Liver (tissue), 9 donors: ENCODE results near the gene CFTR. TPM values are rescaled to one million over a fixed set of nuclear protein-coding genes. Genes with fewer than 3 reads are reported as not detected.

ENCODE experiments used
- DNase-seq: peaks from one replicate; pipeline ENCODE4 v3.0.0-alpha.2; 2017; ENCODE audit warnings: low spot score
- H3K27ac ChIP-seq, 2 donors: one replicate each; pipeline ENCODE4 v1.7.0; 2013; ENCODE audit warnings: inconsistent platforms in 2 of 2, low read length in 2 of 2, control low read depth in 1 of 2, low read depth in 1 of 2, mild to moderate bottlenecking in 1 of 2
- H3K27me3 ChIP-seq, 4 donors: one replicate each; pipeline versions ENCODE4 v1.6.1 to v1.7.0; 2013; ENCODE audit warnings: low read length in 3 of 4, inconsistent platforms in 1 of 4, mild to moderate bottlenecking in 1 of 4, moderate library complexity in 1 of 4; ENCODE audit not compliant: control insufficient read depth in 4 of 4, insufficient read depth in 4 of 4
- H3K36me3 ChIP-seq, 4 donors: one replicate each; pipeline versions ENCODE4 v1.6.1 to v1.7.0; 2013; ENCODE audit warnings: low read length in 3 of 4, mild to moderate bottlenecking in 3 of 4, low read depth in 1 of 4, moderate library complexity in 1 of 4; ENCODE audit not compliant: control insufficient read depth in 4 of 4, insufficient read depth in 3 of 4
- H3K4me1 ChIP-seq, 4 donors: one replicate each; pipeline versions ENCODE4 v1.6.1 to v1.7.0; 2013; ENCODE audit warnings: low read length in 3 of 4, mild to moderate bottlenecking in 3 of 4, moderate library complexity in 1 of 4; ENCODE audit not compliant: control insufficient read depth in 4 of 4, insufficient read depth in 4 of 4
- H3K4me3 ChIP-seq, 3 donors: one replicate each; pipeline versions ENCODE4 v1.6.1 to v1.7.0; 2013; ENCODE audit warnings: low read length in 3 of 3, control low read depth in 1 of 3, low read depth in 1 of 3, mild to moderate bottlenecking in 1 of 3
- H3K9ac ChIP-seq, 2 donors: one replicate each; pipeline ENCODE4 v1.7.0; 2013; ENCODE audit warnings: low read length in 2 of 2, mild to moderate bottlenecking in 2 of 2, moderate library complexity in 2 of 2, control low read depth in 1 of 2, low read depth in 1 of 2
- H3K9me3 ChIP-seq, 4 donors: one replicate each; pipeline versions ENCODE4 v1.6.1 to v1.7.0; 2013; ENCODE audit warnings: low read length in 3 of 4; ENCODE audit not compliant: control insufficient read depth in 4 of 4
- EGR1 ChIP-seq, 2 donors: IDR thresholded peaks; 2 replicates each; pipeline ENCODE4 v1.6.1; 2016 to 2018; ENCODE audit warnings: antibody characterized with exemption in 2 of 2, low read depth in 2 of 2
- FOXA1 ChIP-seq: IDR thresholded peaks from 2 replicates; pipeline ENCODE4 v1.6.1; 2016; ENCODE audit warnings: antibody characterized with exemption
- FOXA2 ChIP-seq: IDR thresholded peaks from 2 replicates; pipeline ENCODE4 v1.6.1; 2016; ENCODE audit warnings: antibody characterized with exemption
- GABPA ChIP-seq, 2 donors: IDR thresholded peaks in 1 of 2; conservative IDR thresholded peaks in 1 of 2; 2 replicates each; pipeline ENCODE4 v1.6.1; 2016; ENCODE audit warnings: antibody characterized with exemption in 2 of 2, mild to moderate bottlenecking in 1 of 2, moderate library complexity in 1 of 2
- HNF4A ChIP-seq, 2 donors: conservative IDR thresholded peaks; 2 replicates each; pipeline ENCODE4 v1.6.1; 2016; ENCODE audit warnings: antibody characterized with exemption in 2 of 2, mild to moderate bottlenecking in 2 of 2
- HNF4G ChIP-seq: IDR thresholded peaks from 2 replicates; pipeline ENCODE4 v1.6.1; 2016; ENCODE audit warnings: antibody characterized with exemption
- JUND ChIP-seq, 2 donors: IDR thresholded peaks; 2 replicates each; pipeline ENCODE4 v1.6.1; 2016; ENCODE audit warnings: antibody characterized with exemption in 2 of 2
- RAD21 ChIP-seq, 2 donors: IDR thresholded peaks; 2 replicates each; pipeline ENCODE4 v1.6.1; 2016; ENCODE audit warnings: antibody characterized with exemption in 2 of 2, mild to moderate bottlenecking in 2 of 2
- RXRA ChIP-seq, 2 donors: IDR thresholded peaks; 2 replicates each; pipeline ENCODE4 v1.6.1; 2017 to 2018; ENCODE audit warnings: antibody characterized with exemption in 2 of 2, mild to moderate bottlenecking in 1 of 2
- SP1 ChIP-seq: IDR thresholded peaks from 2 replicates; pipeline ENCODE4 v1.6.1; 2018; ENCODE audit warnings: antibody characterized with exemption, mild to moderate bottlenecking
- TAF1 ChIP-seq: conservative IDR thresholded peaks from 2 replicates; pipeline ENCODE4 v1.6.1; 2016; ENCODE audit warnings: antibody characterized with exemption, mild to moderate bottlenecking
- WGBS: extraction: QIAGEN DNeasy Blood & Tissue Kit; methylation state at CpG from one replicate; pipeline ENCODE4 v1.1.7; 2013; 5-methylcytosine and 5-hydroxymethylcytosine counted together
- polyA plus RNA-seq, 2 donors: library from polyadenylated mRNA; stranded (reverse) in 1 of 2; unstranded in 1 of 2; fragments of 200-250 nt in 1 of 2; fragments of >200 nt in 1 of 2; fragmentation: Nextera tagmentation in 1 of 2; extraction: Ambion mirVana in 1 of 2; gene quantifications; one replicate each; pipeline versions ENCODE4 v1.2.1 to v1.2.3, GENCODE V29; 2013 to 2015
- total RNA-seq, 2 donors: library from RNA; depleted of rRNA; stranded (reverse); fragments of >200 nt; gene quantifications; one replicate each; pipeline ENCODE4 v1.2.3, GENCODE V29; 2014
- TF ChIP-seq, protein P1 (sequence below): IDR thresholded peaks from 2 replicates; pipeline ENCODE4 v1.6.1; 2016; ENCODE audit warnings: antibody characterized with exemption
- TF ChIP-seq, protein P2 (sequence below): IDR thresholded peaks from 2 replicates; pipeline ENCODE4 v1.6.1; 2016; ENCODE audit warnings: antibody characterized with exemption
- TF ChIP-seq, protein P3 (sequence below): fragments of 150-350 bp; IDR thresholded peaks from 2 replicates; pipeline ENCODE4 v1.5.1; 2017; ENCODE audit warnings: improper control_type of control experiment, low read depth, low read length; ENCODE audit not compliant: missing input control
- TF ChIP-seq, protein P4 (sequence below): IDR thresholded peaks from 2 replicates; pipeline ENCODE4 v1.6.1; 2016; ENCODE audit warnings: antibody characterized with exemption, mild to moderate bottlenecking
- TF ChIP-seq, protein P5 (sequence below): IDR thresholded peaks from 2 replicates; pipeline ENCODE4 v1.6.1; 2016; ENCODE audit warnings: antibody characterized with exemption
- donor health status: healthy.
- donor health status: healthy.
- donor health status: healthy.
- donor health status: healthy.
- donor health status: healthy.

Gene CFTR
- total and polyA plus RNA-seq, 4 donors: 0.75 to 10.5 (median 1.3) TPM

DNA sequence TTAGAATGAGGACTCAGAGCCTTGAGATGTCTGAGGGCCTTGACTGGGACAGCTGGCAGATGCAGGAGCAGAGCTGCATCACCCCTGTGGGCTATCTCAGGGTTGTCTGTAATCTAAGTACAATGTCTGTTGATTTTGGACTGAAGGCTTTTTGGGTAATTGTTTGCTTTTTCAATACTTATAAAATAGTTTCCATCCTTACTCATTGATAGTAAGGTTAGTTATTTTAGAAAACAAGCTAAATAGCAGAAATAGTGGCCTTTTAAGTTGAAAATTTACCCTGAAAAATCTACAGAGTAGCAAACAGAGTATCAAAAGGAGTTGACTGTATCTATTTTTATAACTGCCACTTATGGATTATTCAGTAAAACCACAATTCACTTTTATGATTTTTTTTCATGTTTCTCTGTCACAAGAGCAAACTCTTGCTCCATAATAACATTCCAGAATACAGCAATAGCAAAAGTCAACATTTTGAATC, 179.7 kb downstream of the CFTR start:
- H3K9ac ChIP-seq: no peak overlapping the region
- no peak overlapping the region for H3K27ac ChIP-seq
- H3K27me3 ChIP-seq: no peaks in the 10 kb centered on the region

DNA sequence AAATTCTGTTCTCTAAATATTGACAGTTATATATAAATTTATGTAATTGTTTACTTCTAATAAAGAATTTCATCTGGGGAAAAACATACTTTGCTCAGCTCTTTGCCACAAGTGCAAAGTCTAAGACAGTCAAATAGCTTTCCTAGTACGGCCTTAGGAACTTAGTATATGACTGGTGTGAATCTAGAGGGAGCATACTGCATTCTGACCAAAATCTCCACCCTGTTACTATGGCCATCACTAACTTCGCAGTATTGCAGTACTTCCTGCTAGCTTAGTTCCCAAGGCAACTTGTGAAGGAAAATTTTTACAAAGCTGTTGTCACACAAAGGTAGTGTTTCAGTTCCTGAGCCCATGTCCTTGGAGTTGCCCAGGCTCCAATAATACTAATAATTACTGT, 181.5 kb downstream of the CFTR start:
- no peaks in the 10 kb centered on the region for H3K4me1 ChIP-seq
- no peak overlapping the region for H3K27ac ChIP-seq
- WGBS: 77% methylated on average over 2 of the region's 2 CpGs
- H3K36me3 ChIP-seq: no peaks in the 10 kb centered on the region
- no peak overlapping the region for H3K9ac ChIP-seq
- no peak for DNase-seq
- no peaks in the 10 kb centered on the region for H3K27me3 ChIP-seq
- H3K4me3 ChIP-seq: no peak overlapping the region
- no peaks in the 10 kb centered on the region for H3K9me3 ChIP-seq
- TF ChIP-seq, protein P1, sequence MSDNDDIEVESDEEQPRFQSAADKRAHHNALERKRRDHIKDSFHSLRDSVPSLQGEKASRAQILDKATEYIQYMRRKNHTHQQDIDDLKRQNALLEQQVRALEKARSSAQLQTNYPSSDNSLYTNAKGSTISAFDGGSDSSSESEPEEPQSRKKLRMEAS: no peak
- no peak for TF ChIP-seq EGR1 (IDR thresholded peaks at IDR 0.05; ENCODE audit: low read depth in 2 of 2)
- TF ChIP-seq HNF4G: no peak
- TF ChIP-seq GABPA (IDR thresholded peaks at IDR 0.05 in 1 of 2, conservative IDR thresholded peaks at IDR 0.05 in 1 of 2): no peak
- TF ChIP-seq RAD21 (IDR thresholded peaks at IDR 0.05): no peak
- no peak for TF ChIP-seq HNF4A (conservative IDR thresholded peaks at IDR 0.05)
- TF ChIP-seq TAF1: no peak
- TF ChIP-seq FOXA2: no peak
- no peak for TF ChIP-seq RXRA (IDR thresholded peaks at IDR 0.05)

More for the DNA sequence above, 179.7 kb downstream of the CFTR start:
- TF ChIP-seq FOXA1 (no peak), HNF4A (conservative IDR thresholded peaks at IDR 0.05) (no peak), EGR1 (IDR thresholded peaks at IDR 0.05; ENCODE audit: low read depth in 2 of 2) (no peak), HNF4G (no peak), TAF1 (no peak), FOXA2 (no peak), GABPA (IDR thresholded peaks at IDR 0.05 in 1 of 2, conservative IDR thresholded peaks at IDR 0.05 in 1 of 2) (no peak), RAD21 (IDR thresholded peaks at IDR 0.05) (no peak), JUND (IDR thresholded peaks at IDR 0.05) (no peak), RXRA (IDR thresholded peaks at IDR 0.05) (no peak), SP1 (no peak)
- TF ChIP-seq, protein P2, sequence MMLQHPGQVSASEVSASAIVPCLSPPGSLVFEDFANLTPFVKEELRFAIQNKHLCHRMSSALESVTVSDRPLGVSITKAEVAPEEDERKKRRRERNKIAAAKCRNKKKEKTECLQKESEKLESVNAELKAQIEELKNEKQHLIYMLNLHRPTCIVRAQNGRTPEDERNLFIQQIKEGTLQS: no peak
- TF ChIP-seq, protein P3, sequence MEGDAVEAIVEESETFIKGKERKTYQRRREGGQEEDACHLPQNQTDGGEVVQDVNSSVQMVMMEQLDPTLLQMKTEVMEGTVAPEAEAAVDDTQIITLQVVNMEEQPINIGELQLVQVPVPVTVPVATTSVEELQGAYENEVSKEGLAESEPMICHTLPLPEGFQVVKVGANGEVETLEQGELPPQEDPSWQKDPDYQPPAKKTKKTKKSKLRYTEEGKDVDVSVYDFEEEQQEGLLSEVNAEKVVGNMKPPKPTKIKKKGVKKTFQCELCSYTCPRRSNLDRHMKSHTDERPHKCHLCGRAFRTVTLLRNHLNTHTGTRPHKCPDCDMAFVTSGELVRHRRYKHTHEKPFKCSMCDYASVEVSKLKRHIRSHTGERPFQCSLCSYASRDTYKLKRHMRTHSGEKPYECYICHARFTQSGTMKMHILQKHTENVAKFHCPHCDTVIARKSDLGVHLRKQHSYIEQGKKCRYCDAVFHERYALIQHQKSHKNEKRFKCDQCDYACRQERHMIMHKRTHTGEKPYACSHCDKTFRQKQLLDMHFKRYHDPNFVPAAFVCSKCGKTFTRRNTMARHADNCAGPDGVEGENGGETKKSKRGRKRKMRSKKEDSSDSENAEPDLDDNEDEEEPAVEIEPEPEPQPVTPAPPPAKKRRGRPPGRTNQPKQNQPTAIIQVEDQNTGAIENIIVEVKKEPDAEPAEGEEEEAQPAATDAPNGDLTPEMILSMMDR: no peak
- TF ChIP-seq, protein P4, sequence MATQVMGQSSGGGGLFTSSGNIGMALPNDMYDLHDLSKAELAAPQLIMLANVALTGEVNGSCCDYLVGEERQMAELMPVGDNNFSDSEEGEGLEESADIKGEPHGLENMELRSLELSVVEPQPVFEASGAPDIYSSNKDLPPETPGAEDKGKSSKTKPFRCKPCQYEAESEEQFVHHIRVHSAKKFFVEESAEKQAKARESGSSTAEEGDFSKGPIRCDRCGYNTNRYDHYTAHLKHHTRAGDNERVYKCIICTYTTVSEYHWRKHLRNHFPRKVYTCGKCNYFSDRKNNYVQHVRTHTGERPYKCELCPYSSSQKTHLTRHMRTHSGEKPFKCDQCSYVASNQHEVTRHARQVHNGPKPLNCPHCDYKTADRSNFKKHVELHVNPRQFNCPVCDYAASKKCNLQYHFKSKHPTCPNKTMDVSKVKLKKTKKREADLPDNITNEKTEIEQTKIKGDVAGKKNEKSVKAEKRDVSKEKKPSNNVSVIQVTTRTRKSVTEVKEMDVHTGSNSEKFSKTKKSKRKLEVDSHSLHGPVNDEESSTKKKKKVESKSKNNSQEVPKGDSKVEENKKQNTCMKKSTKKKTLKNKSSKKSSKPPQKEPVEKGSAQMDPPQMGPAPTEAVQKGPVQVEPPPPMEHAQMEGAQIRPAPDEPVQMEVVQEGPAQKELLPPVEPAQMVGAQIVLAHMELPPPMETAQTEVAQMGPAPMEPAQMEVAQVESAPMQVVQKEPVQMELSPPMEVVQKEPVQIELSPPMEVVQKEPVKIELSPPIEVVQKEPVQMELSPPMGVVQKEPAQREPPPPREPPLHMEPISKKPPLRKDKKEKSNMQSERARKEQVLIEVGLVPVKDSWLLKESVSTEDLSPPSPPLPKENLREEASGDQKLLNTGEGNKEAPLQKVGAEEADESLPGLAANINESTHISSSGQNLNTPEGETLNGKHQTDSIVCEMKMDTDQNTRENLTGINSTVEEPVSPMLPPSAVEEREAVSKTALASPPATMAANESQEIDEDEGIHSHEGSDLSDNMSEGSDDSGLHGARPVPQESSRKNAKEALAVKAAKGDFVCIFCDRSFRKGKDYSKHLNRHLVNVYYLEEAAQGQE: no peak
- TF ChIP-seq, protein P1: no peak
- TF ChIP-seq, protein P5, sequence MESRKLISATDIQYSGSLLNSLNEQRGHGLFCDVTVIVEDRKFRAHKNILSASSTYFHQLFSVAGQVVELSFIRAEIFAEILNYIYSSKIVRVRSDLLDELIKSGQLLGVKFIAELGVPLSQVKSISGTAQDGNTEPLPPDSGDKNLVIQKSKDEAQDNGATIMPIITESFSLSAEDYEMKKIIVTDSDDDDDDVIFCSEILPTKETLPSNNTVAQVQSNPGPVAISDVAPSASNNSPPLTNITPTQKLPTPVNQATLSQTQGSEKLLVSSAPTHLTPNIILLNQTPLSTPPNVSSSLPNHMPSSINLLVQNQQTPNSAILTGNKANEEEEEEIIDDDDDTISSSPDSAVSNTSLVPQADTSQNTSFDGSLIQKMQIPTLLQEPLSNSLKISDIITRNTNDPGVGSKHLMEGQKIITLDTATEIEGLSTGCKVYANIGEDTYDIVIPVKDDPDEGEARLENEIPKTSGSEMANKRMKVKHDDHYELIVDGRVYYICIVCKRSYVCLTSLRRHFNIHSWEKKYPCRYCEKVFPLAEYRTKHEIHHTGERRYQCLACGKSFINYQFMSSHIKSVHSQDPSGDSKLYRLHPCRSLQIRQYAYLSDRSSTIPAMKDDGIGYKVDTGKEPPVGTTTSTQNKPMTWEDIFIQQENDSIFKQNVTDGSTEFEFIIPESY: no peak
- no peak overlapping the region for H3K4me3 ChIP-seq
- no peaks in the 10 kb centered on the region for H3K36me3 ChIP-seq
- H3K9me3 ChIP-seq: no peaks in the 10 kb centered on the region
- DNase-seq: no peak
- no peaks in the 10 kb centered on the region for H3K4me1 ChIP-seq
